ENCODE measurements around the gene MTA1.

Gene MTA1

GRCh38 chr14:105471823-105472485, 52.3 kb downstream of the MTA1 start:
- DNase-seq (ENCODE audit: extremely low spot score, insufficient read length, low read depth): no peak
- no peak for FAIRE-seq

GRCh38 chr14:105472486-105472991, 52.9 kb downstream of the MTA1 start:
- FAIRE-seq (no peak), DNase-seq (ENCODE audit: extremely low spot score, insufficient read length, low read depth) (no peak)

DNA sequence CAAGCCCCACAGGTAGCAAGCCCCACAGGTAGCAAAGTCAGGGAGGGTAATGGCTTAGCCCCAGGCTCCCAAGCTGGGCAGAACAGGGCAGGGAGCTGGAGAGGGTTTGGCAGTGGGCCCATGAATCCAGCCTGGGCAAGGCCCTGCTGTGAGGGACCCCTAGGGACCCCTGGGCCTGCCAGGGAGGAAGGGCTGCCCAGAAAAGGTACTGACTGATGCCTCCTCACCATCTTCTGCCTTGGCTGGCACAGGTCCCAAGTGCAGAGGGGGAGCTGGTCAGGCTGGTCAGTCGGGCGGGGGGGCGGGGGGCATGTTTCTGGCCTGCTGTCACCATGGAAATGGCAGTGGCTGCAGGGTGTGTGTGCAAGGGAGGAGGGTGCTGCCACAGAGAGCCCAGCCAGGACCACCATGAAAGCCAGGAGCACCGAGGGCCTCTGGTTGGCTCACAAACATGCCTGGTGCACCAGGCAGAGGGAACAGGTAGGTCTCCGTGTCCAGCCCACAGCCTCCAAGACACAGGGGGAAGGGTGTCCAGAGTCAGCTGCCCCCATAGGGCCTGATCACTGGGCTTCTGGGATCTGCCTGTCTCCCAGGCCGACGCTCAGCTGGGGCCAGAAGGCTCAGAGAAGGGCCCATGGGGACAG, 53.5 kb downstream of the MTA1 start:
- FAIRE-seq (no peak), DNase-seq (ENCODE audit: extremely low spot score, insufficient read length, low read depth) (no peak)

- no peak for DNase-seq (ENCODE audit: extremely low spot score, insufficient read length, low read depth)
- FAIRE-seq: no peak
Observed at GRCh38 chr14:105473677-105474482, 54.3 kb downstream of the MTA1 start.

- DNase-seq (ENCODE audit: extremely low spot score, insufficient read length, low read depth) (no peak), FAIRE-seq (no peak)
Observed at GRCh38 chr14:105474483-105475268, 55.0 kb downstream of the MTA1 start, which contains the start of gene CRIP2. CRIP2 (plus strand) TSS chr14:105474821; CDS start chr14:105474863, 42 bp downstream.

DNA sequence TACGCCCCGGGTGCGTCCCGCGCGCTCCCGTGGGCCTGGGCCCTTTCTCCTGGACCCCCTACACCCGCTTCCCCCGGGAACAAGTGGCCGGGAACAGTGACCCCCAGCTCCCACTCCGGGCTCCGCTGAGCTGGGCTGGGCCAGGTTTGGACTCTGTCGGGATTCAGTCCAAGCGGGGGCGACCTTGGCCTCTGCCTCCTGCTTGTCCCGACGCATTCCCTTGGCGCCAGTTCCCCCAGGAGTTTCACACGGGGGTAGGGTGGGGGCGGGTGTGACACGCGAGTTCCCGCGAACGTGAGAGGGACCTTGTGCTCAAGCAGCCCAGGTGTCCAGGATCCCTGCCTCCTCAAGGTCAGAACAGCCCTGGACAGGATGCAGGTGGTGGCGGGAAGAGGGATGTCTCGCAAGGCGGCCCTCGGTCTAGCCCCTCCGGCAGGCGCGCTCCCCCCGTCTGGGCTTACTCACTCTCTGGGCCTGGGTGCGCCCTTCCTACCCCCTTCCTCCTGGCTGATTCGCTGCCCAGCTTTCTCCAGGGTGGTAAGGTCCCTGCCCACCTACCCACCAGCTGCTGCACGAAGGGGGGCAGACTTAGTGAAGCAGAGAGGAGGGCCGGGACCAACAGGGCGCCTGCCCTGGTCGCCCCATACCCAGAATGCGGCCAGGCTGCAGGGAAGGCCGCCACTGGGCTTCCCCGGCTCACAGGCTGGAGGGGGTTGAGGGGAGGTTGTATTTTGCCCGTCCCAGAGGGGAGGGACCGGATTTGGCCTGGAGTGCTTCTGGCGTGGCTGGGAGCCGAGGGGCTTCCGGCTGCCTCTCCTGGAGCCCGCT, 55.9 kb downstream of the MTA1 start:
- DNase-seq (ENCODE audit: extremely low spot score, insufficient read length, low read depth): no peak

DNA sequence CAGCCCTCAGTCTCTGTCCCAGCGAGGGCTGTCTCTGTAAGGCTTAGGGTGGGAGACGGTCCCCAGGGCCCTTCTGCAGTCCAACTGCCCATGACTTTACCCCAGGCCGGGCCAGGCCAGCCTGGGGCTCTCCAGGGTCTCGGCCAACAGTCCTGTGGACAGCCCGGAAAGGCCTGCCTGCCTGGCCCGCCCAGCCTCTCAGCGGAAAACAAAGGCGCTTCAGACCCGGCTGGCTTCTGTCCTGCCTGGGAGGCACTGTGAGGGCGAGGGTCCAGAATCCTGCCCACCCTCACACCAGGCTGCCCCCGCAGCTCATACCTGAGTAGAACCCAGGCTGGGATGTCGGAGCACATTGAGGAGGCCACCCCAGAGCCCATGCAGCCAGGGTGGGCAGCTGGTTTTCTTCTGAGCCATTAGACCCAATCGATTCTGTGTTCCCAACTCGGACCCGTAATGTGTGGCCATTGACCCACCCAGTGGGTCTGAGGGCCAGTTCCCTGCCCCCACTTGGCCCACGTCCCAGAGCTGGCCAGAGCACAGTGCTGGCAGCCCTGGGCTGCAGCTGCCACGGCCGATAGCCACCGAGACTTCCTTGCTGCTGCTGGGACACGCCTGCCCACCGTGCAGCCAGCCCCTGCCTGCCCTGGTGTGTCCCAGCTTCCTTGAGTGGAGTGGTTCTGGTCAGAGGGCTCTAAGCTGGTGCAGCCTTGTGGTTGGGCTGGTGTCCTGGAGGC, 56.6 kb downstream of the MTA1 start:
- DNase-seq (ENCODE audit: extremely low spot score, insufficient read length, low read depth): no peak
- FAIRE-seq: no peak

More for the DNA sequence above, 55.9 kb downstream of the MTA1 start:
- FAIRE-seq: no peak

GRCh38 chr14:105476831-105477659, 57.4 kb downstream of the MTA1 start:
- FAIRE-seq: no peak

GRCh38 chr14:105477660-105478397, 58.2 kb downstream of the MTA1 start:
- FAIRE-seq: no peak

More at GRCh38 chr14:105476831-105477659, 57.4 kb downstream of the MTA1 start:
- no peak for DNase-seq (ENCODE audit: extremely low spot score, insufficient read length, low read depth)

DNA sequence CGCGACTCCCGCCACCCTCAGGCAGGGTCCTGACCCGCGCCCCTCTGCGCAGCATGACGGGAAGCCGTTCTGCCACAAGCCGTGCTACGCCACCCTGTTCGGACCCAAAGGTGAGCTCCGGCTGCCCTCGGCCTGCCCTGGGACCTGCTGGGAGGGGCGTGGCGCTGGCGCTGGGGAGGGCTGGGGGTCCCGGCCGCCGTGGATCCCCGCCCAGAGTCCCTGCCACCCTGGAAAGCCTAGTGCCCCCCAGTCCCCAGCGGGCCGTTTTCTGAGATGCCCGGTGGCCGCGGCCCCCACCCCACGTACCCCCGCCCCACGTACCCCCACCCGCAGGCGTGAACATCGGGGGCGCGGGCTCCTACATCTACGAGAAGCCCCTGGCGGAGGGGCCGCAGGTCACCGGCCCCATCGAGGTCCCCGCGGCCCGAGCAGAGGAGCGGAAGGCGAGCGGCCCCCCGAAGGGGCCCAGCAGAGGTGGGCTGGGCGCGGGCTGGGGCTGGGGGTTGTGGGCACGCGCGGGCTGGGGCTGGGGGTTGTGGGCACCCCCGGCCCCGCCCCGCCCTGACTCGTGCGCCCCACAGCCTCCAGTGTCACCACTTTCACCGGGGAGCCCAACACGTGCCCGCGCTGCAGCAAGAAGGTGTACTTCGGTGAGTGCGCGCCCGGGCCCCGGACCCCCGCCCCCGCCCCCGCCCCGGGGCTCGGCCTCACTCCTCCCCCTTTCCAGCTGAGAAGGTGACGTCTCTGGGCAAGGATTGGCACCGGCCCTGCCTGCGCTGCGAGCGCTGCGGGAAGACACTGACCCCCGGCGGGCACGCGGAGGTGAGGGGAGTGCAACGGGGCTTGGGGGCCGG, 59.0 kb downstream of the MTA1 start:
- no peak for FAIRE-seq
- no peak for DNase-seq (ENCODE audit: extremely low spot score, insufficient read length, low read depth)

More at GRCh38 chr14:105477660-105478397, 58.2 kb downstream of the MTA1 start:
- no peak for DNase-seq (ENCODE audit: extremely low spot score, insufficient read length, low read depth)

DNA sequence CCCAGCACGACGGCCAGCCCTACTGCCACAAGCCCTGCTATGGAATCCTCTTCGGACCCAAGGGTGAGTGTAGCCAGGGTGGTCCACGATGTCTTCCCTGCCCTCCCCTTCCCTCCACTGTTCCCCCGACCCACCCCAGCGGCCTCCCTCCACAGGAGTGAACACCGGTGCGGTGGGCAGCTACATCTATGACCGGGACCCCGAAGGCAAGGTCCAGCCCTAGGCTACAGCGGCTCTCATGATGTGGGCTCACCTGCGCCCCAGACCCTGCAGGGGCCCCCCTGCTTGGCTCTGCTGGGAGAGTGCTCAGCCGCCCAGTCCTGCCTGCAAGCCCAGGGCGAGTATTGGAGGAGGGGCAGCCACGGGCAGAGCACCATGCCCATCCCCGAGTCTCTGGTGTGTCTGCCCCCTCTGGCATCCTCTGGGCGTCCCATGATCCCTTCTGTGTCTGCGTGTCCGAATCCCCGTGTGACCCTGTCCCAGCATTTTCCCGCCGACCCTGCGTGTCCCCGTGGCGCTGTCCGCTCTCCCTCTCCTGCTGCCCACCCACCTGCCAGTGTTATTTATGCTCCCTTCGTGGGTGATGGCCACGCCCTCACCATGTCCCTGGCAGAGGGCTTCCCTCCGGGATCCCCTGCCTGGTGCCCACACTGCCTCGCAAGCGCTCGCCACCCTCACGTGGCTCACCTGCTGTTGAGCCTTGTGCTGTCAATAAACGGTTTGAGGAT, 60.0 kb downstream of the MTA1 start:
- FAIRE-seq (no peak), DNase-seq (ENCODE audit: extremely low spot score, insufficient read length, low read depth) (no peak)

- FAIRE-seq: no peak
- no peak for DNase-seq (ENCODE audit: extremely low spot score, insufficient read length, low read depth)
Observed at GRCh38 chr14:105480199-105480746, 60.6 kb downstream of the MTA1 start.

DNA sequence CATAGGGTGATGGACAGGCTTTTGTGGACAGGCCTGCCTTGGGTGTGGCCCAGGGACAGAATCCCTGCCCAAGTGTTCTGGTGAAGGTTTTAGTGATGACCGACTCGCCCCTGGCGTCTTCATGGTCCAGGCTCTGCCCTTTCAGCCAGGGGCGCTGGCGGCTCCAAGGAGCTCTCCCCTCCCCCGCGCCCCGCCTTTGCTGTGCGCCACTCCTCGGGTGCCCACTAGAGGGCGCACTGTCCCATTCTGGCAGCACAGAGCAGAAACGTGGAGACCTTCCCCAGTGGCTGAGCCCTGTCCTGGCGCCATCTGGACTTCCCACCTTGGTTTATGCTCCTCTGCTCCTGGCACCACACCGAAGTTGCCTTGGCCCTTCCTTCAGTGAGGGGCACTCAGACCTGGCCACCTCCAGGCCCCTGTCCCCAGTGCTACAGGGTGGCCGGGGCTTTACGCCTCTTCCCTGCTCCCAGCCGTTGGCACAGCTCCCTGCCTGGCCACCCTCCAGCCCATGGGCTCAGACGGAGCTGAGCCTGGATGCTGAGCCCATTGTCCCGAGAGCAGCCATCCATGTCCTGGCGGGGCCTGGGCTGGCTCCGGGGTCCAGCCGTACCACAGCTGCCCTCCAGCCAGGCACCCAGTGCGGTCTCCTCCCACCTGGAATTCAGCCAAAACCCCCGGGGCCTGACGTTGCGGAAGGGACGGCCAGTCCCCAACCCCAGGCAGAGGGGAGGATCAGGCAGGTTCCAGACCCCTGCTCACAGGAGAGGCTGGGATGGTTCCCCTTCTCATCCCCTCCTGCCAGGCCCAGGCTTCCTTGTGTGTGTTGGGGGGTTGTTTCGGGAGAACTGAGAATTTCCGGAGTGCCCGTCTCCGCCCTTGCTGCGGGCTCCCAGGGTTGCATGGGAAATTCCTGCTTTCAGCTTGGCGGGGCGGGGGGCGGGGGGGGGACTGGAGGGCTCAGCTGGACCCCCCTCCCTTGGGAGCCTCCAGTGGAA, 61.5 kb downstream of the MTA1 start:
- FAIRE-seq (peak; percentile 93), DNase-seq (ENCODE audit: extremely low spot score, insufficient read length, low read depth) (peak; percentile 86)
